Epithelial cell of esophagus (primary cell): ENCODE results near the gene LRRC40.
A peak's percentile ranks its signal among the peaks of the same experiment; 100 is the strongest.
"Not testable (repeated sequence)": the region's sequence is repeated elsewhere in the genome, so short reads cannot be mapped to it uniquely, and the experiment has no call there.

Experiments used
- DNase-seq: peaks from one replicate; pipeline ENCODE4 v3.0.0; 2010; ENCODE audit warnings: low read depth
- H3K4me3 ChIP-seq: 2 replicates; pipeline ENCODE4 v1.5.1; 2011; ENCODE audit warnings: mild to moderate bottlenecking, low read length, control low read depth
- TF ChIP-seq, protein P1 (sequence below): IDR thresholded peaks from 2 replicates; pipeline ENCODE4 v1.5.1; 2011; ENCODE audit warnings: low read depth, mild to moderate bottlenecking, low read length, control low read depth, inconsistent platforms; ENCODE audit not compliant: insufficient read depth; ENCODE audit errors: missing control alignments

The LRRC40 gene

GRCh38 chr1:70204139-70204538, 1.2 kb downstream of the LRRC40 start:
- no peak for DNase-seq
- H3K4me3 ChIP-seq: peak overlapping the region; percentile 99
- TF ChIP-seq, protein P1, sequence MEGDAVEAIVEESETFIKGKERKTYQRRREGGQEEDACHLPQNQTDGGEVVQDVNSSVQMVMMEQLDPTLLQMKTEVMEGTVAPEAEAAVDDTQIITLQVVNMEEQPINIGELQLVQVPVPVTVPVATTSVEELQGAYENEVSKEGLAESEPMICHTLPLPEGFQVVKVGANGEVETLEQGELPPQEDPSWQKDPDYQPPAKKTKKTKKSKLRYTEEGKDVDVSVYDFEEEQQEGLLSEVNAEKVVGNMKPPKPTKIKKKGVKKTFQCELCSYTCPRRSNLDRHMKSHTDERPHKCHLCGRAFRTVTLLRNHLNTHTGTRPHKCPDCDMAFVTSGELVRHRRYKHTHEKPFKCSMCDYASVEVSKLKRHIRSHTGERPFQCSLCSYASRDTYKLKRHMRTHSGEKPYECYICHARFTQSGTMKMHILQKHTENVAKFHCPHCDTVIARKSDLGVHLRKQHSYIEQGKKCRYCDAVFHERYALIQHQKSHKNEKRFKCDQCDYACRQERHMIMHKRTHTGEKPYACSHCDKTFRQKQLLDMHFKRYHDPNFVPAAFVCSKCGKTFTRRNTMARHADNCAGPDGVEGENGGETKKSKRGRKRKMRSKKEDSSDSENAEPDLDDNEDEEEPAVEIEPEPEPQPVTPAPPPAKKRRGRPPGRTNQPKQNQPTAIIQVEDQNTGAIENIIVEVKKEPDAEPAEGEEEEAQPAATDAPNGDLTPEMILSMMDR: no peak

DNA sequence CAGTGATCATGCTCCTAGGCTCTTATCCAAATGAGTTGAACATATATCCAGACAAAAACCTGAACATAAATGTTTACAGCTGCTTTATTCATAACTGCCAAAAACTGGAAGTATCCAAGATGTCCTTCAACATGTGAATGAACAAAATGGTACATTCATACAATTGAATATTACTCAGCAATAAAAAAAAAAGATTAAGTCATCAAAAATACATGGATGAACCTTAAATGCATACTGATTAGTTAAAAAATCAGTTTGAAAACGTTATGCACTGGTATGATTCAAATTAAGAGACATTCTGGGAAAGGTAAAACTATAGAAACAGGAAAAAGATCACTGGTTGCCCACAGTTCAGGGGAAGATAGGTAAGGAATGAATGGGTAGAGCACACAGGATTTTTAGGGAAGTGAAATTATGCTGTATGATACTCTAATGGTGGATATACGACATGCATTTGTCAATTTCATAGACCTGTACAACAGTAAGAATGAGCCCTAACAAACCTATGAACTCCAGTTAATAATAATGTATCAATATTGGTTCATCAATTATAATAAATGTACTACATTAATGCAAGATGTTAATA, 3.1 kb downstream of the LRRC40 start:
- no peak overlapping the region for H3K4me3 ChIP-seq
- TF ChIP-seq, protein P1: no peak
- DNase-seq: no peak

DNA sequence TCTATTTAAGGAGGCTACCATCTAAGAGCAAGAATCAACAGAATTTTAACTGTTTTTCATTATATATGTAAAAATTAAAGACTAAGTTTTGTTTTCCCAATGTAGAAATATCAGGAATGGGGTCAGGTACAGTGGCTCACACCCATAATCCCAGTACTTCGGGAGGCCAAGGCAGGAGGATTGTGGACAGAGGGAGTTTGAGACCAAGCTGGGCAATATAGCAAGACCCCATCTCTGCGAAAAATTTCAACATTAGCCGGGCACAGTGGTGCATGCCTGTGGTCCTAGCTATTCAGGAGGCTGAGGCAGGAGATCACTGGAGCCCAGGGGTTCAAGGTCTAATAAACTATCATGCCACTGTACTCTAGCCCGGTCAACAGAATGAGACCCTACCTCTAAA, 5.3 kb downstream of the LRRC40 start:
- H3K4me3 ChIP-seq: no peak overlapping the region
- DNase-seq: no peak
- TF ChIP-seq, protein P1: no peak

- no peak for DNase-seq
- TF ChIP-seq, protein P1: no peak
- H3K4me3 ChIP-seq: no peak overlapping the region
Measured at GRCh38 chr1:70196333-70196732, 9.0 kb downstream of the LRRC40 start.

- TF ChIP-seq, protein P1: no peak
- no peak for DNase-seq
- H3K4me3 ChIP-seq: no peak overlapping the region
Measured at GRCh38 chr1:70195342-70195741, 10.0 kb downstream of the LRRC40 start.

- TF ChIP-seq, protein P1: no peak
- DNase-seq: no peak
- no peak overlapping the region for H3K4me3 ChIP-seq
Measured at GRCh38 chr1:70194601-70195000, 10.8 kb downstream of the LRRC40 start.

DNA sequence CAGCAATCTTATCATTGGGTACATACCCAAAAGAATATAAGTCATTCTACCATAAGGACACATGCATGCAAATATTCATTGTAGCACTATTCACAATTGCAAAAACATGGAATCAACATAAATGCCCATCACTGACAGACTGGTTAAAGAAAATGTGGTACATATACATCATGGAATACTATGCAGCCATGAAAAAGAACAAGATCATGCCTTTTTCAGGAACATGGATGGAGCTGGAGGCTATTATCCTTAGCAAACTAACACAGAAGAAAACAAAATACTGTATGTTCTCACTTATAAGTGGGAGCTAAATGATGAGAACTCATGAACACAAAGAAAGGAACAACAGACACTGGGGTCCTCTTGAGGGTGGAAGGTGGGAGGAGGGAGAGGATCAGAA, 12.9 kb downstream of the LRRC40 start:
- not testable (repeated sequence) for H3K4me3 ChIP-seq, DNase-seq

DNA sequence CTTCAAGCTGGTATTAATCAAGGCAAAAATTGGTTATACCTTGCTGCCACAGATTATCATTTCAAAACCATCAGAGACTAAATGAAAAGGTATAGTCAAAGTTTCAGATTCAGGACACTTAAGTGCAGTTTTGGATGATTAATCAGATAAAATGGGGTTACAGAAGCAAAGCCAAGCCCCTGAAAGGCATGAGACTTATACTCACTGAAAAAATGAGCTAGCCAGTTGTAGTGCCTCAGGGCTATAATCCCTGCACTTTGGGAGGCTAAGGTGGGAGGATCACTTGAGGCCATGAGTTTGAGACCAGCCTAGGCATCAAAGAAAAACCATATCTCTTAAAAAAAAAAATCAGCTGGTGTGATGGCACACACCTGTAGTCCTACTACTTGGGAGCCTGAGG, 15.2 kb downstream of the LRRC40 start:
- TF ChIP-seq, protein P1: no peak
- H3K4me3 ChIP-seq: no peak overlapping the region

More for the DNA sequence above, 15.2 kb downstream of the LRRC40 start:
- DNase-seq: no peak
